Measurements from ENCODE around the gene CD99. TPM values are rescaled to one million over a fixed set of nuclear protein-coding genes. Genes with fewer than 3 reads are reported as not detected.

CD99 gene
- total and polyA plus RNA-seq, 9 donors: 158 to 382 (median 326) TPM

- no peaks in the 10 kb centered on the region for H3K36me3 ChIP-seq (ENCODE audit: control insufficient read depth, insufficient read depth, low read length)
- H3K4me3 ChIP-seq (ENCODE audit: low read length): no peak overlapping the region
- H3K27ac ChIP-seq (ENCODE audit: low read length): no peak overlapping the region
- H3K9me3 ChIP-seq (replicated peaks; ENCODE audit: control insufficient read depth, low read depth, low read length): no peaks in the 10 kb centered on the region
- no peaks in the 10 kb centered on the region for H3K4me1 ChIP-seq (ENCODE audit: control insufficient read depth, insufficient read depth, low read length)
- H3K27me3 ChIP-seq (ENCODE audit: control insufficient read depth, insufficient read depth, low read length): no peaks in the 10 kb centered on the region
- WGBS (ENCODE audit: insufficient coverage): 100% methylated on average over 1 of the region's 6 CpGs
- DNase-seq: no peak
Observed at GRCh38 chrX:2652106-2652505, 39.0 kb upstream of the CD99 start.

- Histone ChIP-seq H3K4me3 (ENCODE audit: low read length) (no peak overlapping the region), H3K36me3 (ENCODE audit: control insufficient read depth, insufficient read depth, low read length) (no peaks in the 10 kb centered on the region), H3K27me3 (ENCODE audit: control insufficient read depth, insufficient read depth, low read length) (no peaks in the 10 kb centered on the region), H3K9me3 (replicated peaks; ENCODE audit: control insufficient read depth, low read depth, low read length) (no peaks in the 10 kb centered on the region), H3K4me1 (ENCODE audit: control insufficient read depth, insufficient read depth, low read length) (no peaks in the 10 kb centered on the region), H3K27ac (ENCODE audit: low read length) (no peak overlapping the region)
- DNase-seq: no peak
- WGBS (ENCODE audit: insufficient coverage): 49% methylated on average over 5 of the region's 13 CpGs
Observed at GRCh38 chrX:2654436-2655340, 36.4 kb upstream of the CD99 start.

- DNase-seq: no peak
- H3K9me3 ChIP-seq (replicated peaks; ENCODE audit: control insufficient read depth, low read depth, low read length): no peaks in the 10 kb centered on the region
- no peak overlapping the region for H3K27ac ChIP-seq (ENCODE audit: low read length)
- no peak overlapping the region for H3K4me3 ChIP-seq (ENCODE audit: low read length)
- H3K27me3 ChIP-seq (ENCODE audit: control insufficient read depth, insufficient read depth, low read length): no peaks in the 10 kb centered on the region
- WGBS (ENCODE audit: insufficient coverage): 90% methylated on average over 3 of the region's 7 CpGs
- H3K4me1 ChIP-seq (ENCODE audit: control insufficient read depth, insufficient read depth, low read length): no peaks in the 10 kb centered on the region
- no peaks in the 10 kb centered on the region for H3K36me3 ChIP-seq (ENCODE audit: control insufficient read depth, insufficient read depth, low read length)
Observed at GRCh38 chrX:2656257-2656836, 34.7 kb upstream of the CD99 start.

- H3K4me1 ChIP-seq (ENCODE audit: control insufficient read depth, insufficient read depth, low read length): no peaks in the 10 kb centered on the region
- no peak for DNase-seq
- H3K27me3 ChIP-seq (ENCODE audit: control insufficient read depth, insufficient read depth, low read length): no peaks in the 10 kb centered on the region
- H3K36me3 ChIP-seq (ENCODE audit: control insufficient read depth, insufficient read depth, low read length): no peaks in the 10 kb centered on the region
- no peak overlapping the region for H3K27ac ChIP-seq (ENCODE audit: low read length)
- no CpG with 5 or more reads among the region's 6 CpGs for WGBS (ENCODE audit: insufficient coverage)
- H3K4me3 ChIP-seq (ENCODE audit: low read length): no peak overlapping the region
- no peaks in the 10 kb centered on the region for H3K9me3 ChIP-seq (replicated peaks; ENCODE audit: control insufficient read depth, low read depth, low read length)
Observed at GRCh38 chrX:2657532-2658113, 33.5 kb upstream of the CD99 start.

- Histone ChIP-seq H3K36me3 (ENCODE audit: control insufficient read depth, insufficient read depth, low read length) (no peaks in the 10 kb centered on the region), H3K27me3 (ENCODE audit: control insufficient read depth, insufficient read depth, low read length) (no peaks in the 10 kb centered on the region), H3K9me3 (replicated peaks; ENCODE audit: control insufficient read depth, low read depth, low read length) (no peaks in the 10 kb centered on the region), H3K4me3 (ENCODE audit: low read length) (no peak overlapping the region), H3K27ac (ENCODE audit: low read length) (no peak overlapping the region), H3K4me1 (ENCODE audit: control insufficient read depth, insufficient read depth, low read length) (no peaks in the 10 kb centered on the region)
- DNase-seq: no peak
- WGBS (ENCODE audit: insufficient coverage): 83% methylated on average over 1 of the region's 5 CpGs
Observed at GRCh38 chrX:2658585-2659292, 32.4 kb upstream of the CD99 start.

- DNase-seq: no peak
- Histone ChIP-seq H3K4me1 (ENCODE audit: control insufficient read depth, insufficient read depth, low read length) (no peaks in the 10 kb centered on the region), H3K4me3 (ENCODE audit: low read length) (no peak overlapping the region), H3K27me3 (ENCODE audit: control insufficient read depth, insufficient read depth, low read length) (no peaks in the 10 kb centered on the region), H3K27ac (ENCODE audit: low read length) (no peak overlapping the region), H3K36me3 (ENCODE audit: control insufficient read depth, insufficient read depth, low read length) (no peaks in the 10 kb centered on the region), H3K9me3 (replicated peaks; ENCODE audit: control insufficient read depth, low read depth, low read length) (no peaks in the 10 kb centered on the region)
- 83% methylated on average over 2 of the region's 5 CpGs for WGBS (ENCODE audit: insufficient coverage)
Observed at GRCh38 chrX:2662586-2662985, 28.5 kb upstream of the CD99 start.

- H3K9me3 ChIP-seq (replicated peaks; ENCODE audit: control insufficient read depth, low read depth, low read length): no peaks in the 10 kb centered on the region
- 14% methylated on average over 2 of the region's 10 CpGs for WGBS (ENCODE audit: insufficient coverage)
- H3K4me1 ChIP-seq (ENCODE audit: control insufficient read depth, insufficient read depth, low read length): no peaks in the 10 kb centered on the region
- H3K27ac ChIP-seq (ENCODE audit: low read length): no peak overlapping the region
- no peak overlapping the region for H3K4me3 ChIP-seq (ENCODE audit: low read length)
- H3K36me3 ChIP-seq (ENCODE audit: control insufficient read depth, insufficient read depth, low read length): no peaks in the 10 kb centered on the region
- no peaks in the 10 kb centered on the region for H3K27me3 ChIP-seq (ENCODE audit: control insufficient read depth, insufficient read depth, low read length)
- peak; percentile 80 for DNase-seq
Observed at GRCh38 chrX:2664502-2664901, 26.6 kb upstream of the CD99 start.

GRCh38 chrX:2665387-2666304 lies 25.4 kb upstream of the CD99 start:
- H3K36me3 ChIP-seq (ENCODE audit: control insufficient read depth, insufficient read depth, low read length): no peaks in the 10 kb centered on the region
- H3K27ac ChIP-seq (ENCODE audit: low read length): no peak overlapping the region
- H3K9me3 ChIP-seq (replicated peaks; ENCODE audit: control insufficient read depth, low read depth, low read length): no peaks in the 10 kb centered on the region
- no peak overlapping the region for H3K4me3 ChIP-seq (ENCODE audit: low read length)
- no peaks in the 10 kb centered on the region for H3K27me3 ChIP-seq (ENCODE audit: control insufficient read depth, insufficient read depth, low read length)
- no peak for DNase-seq
- 100% methylated on average over 2 of the region's 7 CpGs for WGBS (ENCODE audit: insufficient coverage)
- no peaks in the 10 kb centered on the region for H3K4me1 ChIP-seq (ENCODE audit: control insufficient read depth, insufficient read depth, low read length)

- no peaks in the 10 kb centered on the region for H3K36me3 ChIP-seq (ENCODE audit: control insufficient read depth, insufficient read depth, low read length)
- H3K4me3 ChIP-seq (ENCODE audit: low read length): no peak overlapping the region
- H3K4me1 ChIP-seq (ENCODE audit: control insufficient read depth, insufficient read depth, low read length): no peaks in the 10 kb centered on the region
- H3K27ac ChIP-seq (ENCODE audit: low read length): no peak overlapping the region
- 89% methylated on average over 2 of the region's 2 CpGs for WGBS (ENCODE audit: insufficient coverage)
- DNase-seq: no peak
- H3K9me3 ChIP-seq (replicated peaks; ENCODE audit: control insufficient read depth, low read depth, low read length): no peaks in the 10 kb centered on the region
- H3K27me3 ChIP-seq (ENCODE audit: control insufficient read depth, insufficient read depth, low read length): no peaks in the 10 kb centered on the region
Observed at GRCh38 chrX:2666491-2666890, 24.6 kb upstream of the CD99 start.
